Heart right ventricle (tissue), 16 donors: Measurements from ENCODE around the gene MYO19. TPM values are rescaled to one million over a fixed set of nuclear protein-coding genes. Genes with fewer than 3 reads are reported as not detected.

Source experiments
- ATAC-seq, 8 donors: fragments of 200-7000 bp; cut with Tn5 transposase; one replicate each; pipeline ENCODE4 v1.9.1; 2020; ENCODE audit warnings: mild to moderate bottlenecking in 8 of 8, moderate library complexity in 8 of 8, moderate number of reproducible peaks in 1 of 8
- DNase-seq, 2 donors: peaks; one replicate each; pipeline ENCODE4 v3.0.0-alpha.2; 2020
- H3K27ac ChIP-seq, 10 donors: fragments of 200-600 bp; sonication (generic) in 2 of 10; one replicate each; pipeline versions ENCODE4 v1.5.0 to v1.8.0; 2020 to 2022; ENCODE audit warnings: mild to moderate bottlenecking in 3 of 10
- H3K27me3 ChIP-seq, 7 donors: fragments of 200-600 bp; one replicate each; pipeline ENCODE4 v1.8.0; 2021 to 2022; ENCODE audit warnings: mild to moderate bottlenecking in 2 of 7
- H3K36me3 ChIP-seq, 9 donors: fragments of 200-600 bp; sonication (generic) in 1 of 9; one replicate each; pipeline versions ENCODE4 v1.5.0 to v1.8.0; 2020 to 2022; ENCODE audit warnings: mild to moderate bottlenecking in 2 of 9
- H3K4me1 ChIP-seq, 9 donors: fragments of 200-600 bp; sonication (generic) in 1 of 9; one replicate each; pipeline versions ENCODE4 v1.5.0 to v1.8.0; 2020 to 2022; ENCODE audit warnings: mild to moderate bottlenecking in 4 of 9
- H3K4me3 ChIP-seq, 10 donors: fragments of 200-600 bp; sonication (generic) in 2 of 10; one replicate each; pipeline versions ENCODE4 v1.5.0 to v1.8.0; 2020 to 2022; ENCODE audit warnings: mild to moderate bottlenecking in 7 of 10, moderate library complexity in 2 of 10
- H3K9me3 ChIP-seq, 11 donors: fragments of 200-600 bp in 10 of 11; sonication (generic) in 2 of 11; one replicate each; pipeline versions ENCODE4 v1.5.0 to v1.8.0; 2013 to 2022; ENCODE audit warnings: mild to moderate bottlenecking in 2 of 11, control low read depth in 1 of 11, moderate library complexity in 1 of 11
- WGBS, 2 donors: extraction: QIAGEN DNeasy Blood & Tissue Kit; methylation state at CpG; one replicate each; pipeline ENCODE4 v1.1.7; 2013; ENCODE audit warnings: inconsistent platforms in 1 of 2; 5-methylcytosine and 5-hydroxymethylcytosine counted together
- intact Hi-C, 10 donors: fragments of 100-400 bp; cut with DNase I; formaldehyde crosslinking; loops; one replicate each; pipeline versions ENCODE4 v1.11.1 to v1.14.2; 2022
- polyA plus RNA-seq, 2 donors: library from polyadenylated mRNA; stranded (reverse); fragments of 200-250 nt; gene quantifications; one replicate each; pipeline ENCODE4 v1.2.3, GENCODE V29; 2013
- total RNA-seq, 10 donors: library from RNA; stranded (reverse); fragmentation: NEBNext Ultra II Directional in 3 of 10; extraction: Animal tissue kit (Norgen Biotek cat#: 25700) in 3 of 10; gene quantifications; one replicate each; pipeline versions ENCODE4 v1.2.1 to v1.2.4, GENCODE V29; 2021 to 2023
- TF ChIP-seq, protein P1 (sequence below), 9 donors: fragments of 200-600 bp; sonication (generic) in 2 of 9; IDR thresholded peaks; one replicate each; pipeline versions ENCODE4 v1.5.0 to v1.8.0; 2021 to 2022; ENCODE audit warnings: antibody characterized with exemption in 9 of 9, mild to moderate bottlenecking in 5 of 9, moderate library complexity in 1 of 9
- donor health status: Arrhythmogenic right ventricular cardiomyopathy.
- donor health status: ischemic (EF 13 %, LVEDD 7.1; RV severe dilation, severe dysfunction).
- donor health status: healthy with polysubstance abuse.
- donor health status: DM: no; HTN: yes; CAD: no.
- donor health status: DM: no; HTN: no; CAD: no.
- donor health status: ischemic (EF 25% LVEDD 6.9; RV normal size, moderate dysfunction).
- donor health status: ischemic (EF 25% LVEDD 5.7; RV mildly dilated, moderate dysfunction).
- donor health status: healthy.
- donor health status: DM: yes; HTN: yes; CAD: no.
- donor health status: Ischemic cardiomyopathy.
- donor health status: ischemic (EF 35%, LVEDD 5.7; RV mildly dilated, moderate dysfunction).
- donor health status: nonischemic (EF 11% LVEDD 7.7; RV severe dilation, severe dysfunction).
- donor health status: DM: yes; HTN: yes; CAD: no.
- donor health status: PGD.
- donor health status: ischemic (EF 29% LVEDD 5.4; RV normal size, mild dysfunction).
- donor health status: nonischemic (EF 23%, LVEDD 6.1; RV moderate dilation, normal function).

The MYO19 gene
- total and polyA plus RNA-seq, 12 donors, result 8.8 to 40.4 (median 14.2) TPM

DNA sequence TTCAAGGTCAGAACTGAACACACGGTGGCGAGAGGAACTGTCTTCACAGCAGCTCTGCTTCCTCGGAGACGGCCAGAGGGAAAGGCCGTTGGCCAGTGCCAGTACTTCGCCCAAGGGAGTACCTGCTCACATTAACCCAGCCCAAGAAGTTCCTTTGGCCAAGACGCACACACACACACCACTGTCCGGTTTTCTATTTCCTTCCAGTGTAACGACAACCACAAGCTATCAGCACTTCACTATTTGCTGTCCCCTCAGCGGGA is 9.3 kb upstream of the MYO19 start:
- peaks cover 0 to 40% (median 0%) of the 10 kb centered on the region in 9 donors for H3K36me3 ChIP-seq
- no peaks in the 10 kb centered on the region for H3K9me3 ChIP-seq
- WGBS, 2 donors, result 0 to 1% methylated on average over 10 of the region's 10 CpGs
- peak in 1 of 2 donors; percentile 26 for DNase-seq
- H3K4me3 ChIP-seq, result peak overlapping the region; percentile 69 to 98 (median 86)
- TF ChIP-seq, protein P1, sequence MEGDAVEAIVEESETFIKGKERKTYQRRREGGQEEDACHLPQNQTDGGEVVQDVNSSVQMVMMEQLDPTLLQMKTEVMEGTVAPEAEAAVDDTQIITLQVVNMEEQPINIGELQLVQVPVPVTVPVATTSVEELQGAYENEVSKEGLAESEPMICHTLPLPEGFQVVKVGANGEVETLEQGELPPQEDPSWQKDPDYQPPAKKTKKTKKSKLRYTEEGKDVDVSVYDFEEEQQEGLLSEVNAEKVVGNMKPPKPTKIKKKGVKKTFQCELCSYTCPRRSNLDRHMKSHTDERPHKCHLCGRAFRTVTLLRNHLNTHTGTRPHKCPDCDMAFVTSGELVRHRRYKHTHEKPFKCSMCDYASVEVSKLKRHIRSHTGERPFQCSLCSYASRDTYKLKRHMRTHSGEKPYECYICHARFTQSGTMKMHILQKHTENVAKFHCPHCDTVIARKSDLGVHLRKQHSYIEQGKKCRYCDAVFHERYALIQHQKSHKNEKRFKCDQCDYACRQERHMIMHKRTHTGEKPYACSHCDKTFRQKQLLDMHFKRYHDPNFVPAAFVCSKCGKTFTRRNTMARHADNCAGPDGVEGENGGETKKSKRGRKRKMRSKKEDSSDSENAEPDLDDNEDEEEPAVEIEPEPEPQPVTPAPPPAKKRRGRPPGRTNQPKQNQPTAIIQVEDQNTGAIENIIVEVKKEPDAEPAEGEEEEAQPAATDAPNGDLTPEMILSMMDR (IDR thresholded peaks at IDR 0.05), result peak in 3 of 9 donors; percentile 21 to 32 (median 26)
- H3K27me3 ChIP-seq, result no peaks in the 10 kb centered on the region
- peak in 7 of 8 donors; percentile 0 to 21 (median 6) for ATAC-seq
- peak overlapping the region; percentile 97 to 100 (median 100) for H3K27ac ChIP-seq
- intact Hi-C loops, result loop anchor here in 2 of 10 donors (10.0 kb wide), 2 partner anchors 51 to 59 kb away; partner anchors contain the start of genes DHRS11 (in 1 of the 2) and ZNHIT3 (in 1 of the 2)
- H3K4me1 ChIP-seq, result peaks cover 16 to 47% (median 40%) of the 10 kb centered on the region in 9 donors

DNA sequence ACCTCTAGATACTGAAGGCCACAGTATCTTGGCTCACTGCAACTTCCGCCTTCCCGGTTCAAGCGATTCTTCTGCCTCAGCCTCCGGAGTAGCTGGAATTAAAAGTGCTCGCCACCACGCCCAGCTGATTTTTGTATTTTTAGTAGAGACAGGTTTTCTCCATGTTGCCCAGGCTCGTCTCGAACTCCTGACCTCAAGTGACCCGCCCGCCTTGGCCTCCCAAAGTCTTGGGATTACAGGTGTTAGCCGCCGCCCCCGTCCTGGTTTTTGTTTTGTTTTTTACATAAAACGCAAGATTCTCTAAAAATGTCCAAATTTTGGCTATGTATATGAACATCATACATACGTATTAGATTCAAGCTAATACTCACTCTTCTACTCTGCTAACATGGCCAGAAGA is 8.1 kb upstream of the MYO19 start:
- DNase-seq, result no peak
- intact Hi-C loops, result loop anchor here in 2 of 10 donors (10.0 kb wide), 2 partner anchors 52 to 58 kb away; partner anchors contain the start of genes DHRS11 (in 1 of the 2) and ZNHIT3 (in 1 of the 2)
- Histone ChIP-seq H3K4me1 (peaks cover 11 to 40% (median 28%) of the 10 kb centered on the region in 9 donors), H3K36me3 (peaks cover 0 to 47% (median 0%) of the 10 kb centered on the region in 9 donors), H3K27ac (no peak overlapping the region), H3K4me3 (no peak overlapping the region), H3K27me3 (no peaks in the 10 kb centered on the region), H3K9me3 (no peaks in the 10 kb centered on the region)
- 97 to 99% methylated on average over 15 of the region's 15 CpGs for WGBS, 2 donors
- no peak for ATAC-seq
- TF ChIP-seq, protein P1 (IDR thresholded peaks at IDR 0.05), result no peak

DNA sequence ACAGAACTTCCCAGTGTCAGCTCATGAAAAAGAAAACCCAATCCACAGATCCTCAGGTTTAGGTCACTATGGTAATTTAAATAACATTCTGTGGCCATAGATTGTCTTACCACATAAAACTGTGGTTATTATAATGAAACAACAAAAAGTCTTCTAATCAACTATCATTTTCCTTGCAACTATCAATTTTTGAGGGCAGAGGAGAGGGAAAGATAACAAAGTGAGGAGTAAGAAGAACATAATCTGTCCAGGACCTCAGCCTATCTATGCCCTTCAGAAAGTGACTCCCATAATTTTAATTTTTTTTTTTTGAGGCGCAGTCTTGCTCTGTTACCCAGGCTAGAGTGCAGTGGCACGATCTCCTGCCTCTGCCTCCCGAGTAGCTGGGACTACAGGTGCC is 6.0 kb upstream of the MYO19 start:
- TF ChIP-seq, protein P1 (IDR thresholded peaks at IDR 0.05), result no peak
- DNase-seq, result no peak
- 98 to 100% methylated on average over 3 of the region's 3 CpGs for WGBS, 2 donors
- intact Hi-C loops, result loop anchor here in 2 of 10 donors (10.0 kb wide), 2 partner anchors 54 to 56 kb away; partner anchors contain the start of genes DHRS11 (in 1 of the 2) and ZNHIT3 (in 1 of the 2)
- Histone ChIP-seq H3K4me1 (peaks cover 4 to 27% (median 16%) of the 10 kb centered on the region in 9 donors), H3K9me3 (no peaks in the 10 kb centered on the region), H3K36me3 (peaks cover 0 to 42% (median 9%) of the 10 kb centered on the region in 9 donors), H3K27ac (no peak overlapping the region), H3K4me3 (no peak overlapping the region), H3K27me3 (no peaks in the 10 kb centered on the region)
- ATAC-seq, result no peak

DNA sequence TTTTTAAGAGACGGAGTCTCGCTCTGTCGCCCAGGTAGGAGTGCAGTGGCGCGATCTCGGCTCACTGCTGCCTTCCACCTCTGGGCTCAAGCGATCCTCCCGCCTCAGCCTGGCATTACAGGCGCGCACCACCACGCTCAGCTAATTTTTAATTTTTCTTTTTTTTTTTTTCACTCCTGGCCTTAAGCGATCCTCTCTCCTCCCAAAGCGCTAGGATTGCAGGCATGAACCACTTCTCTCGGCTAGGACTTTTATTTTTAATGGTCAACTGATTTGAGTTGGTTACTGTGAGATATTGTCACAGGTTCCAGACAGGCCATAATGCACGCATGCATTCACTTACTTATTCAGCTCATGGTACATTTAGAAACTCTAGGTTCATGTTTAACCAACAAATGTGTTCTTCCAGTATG is 1.0 kb upstream of the MYO19 start:
- no peaks in the 10 kb centered on the region for H3K9me3 ChIP-seq
- DNase-seq (no peak), ATAC-seq (peak in 3 of 8 donors; percentile 12 to 29 (median 28))
- 9 to 10% methylated on average over 15 of the region's 15 CpGs for WGBS, 2 donors
- peak overlapping the region; percentile 86 to 99 (median 96) for H3K27ac ChIP-seq
- intact Hi-C loops, result loop anchor here in 3 of 10 donors (2.0 to 10.0 kb wide), 3 partner anchors 51 to 59 kb away; partner anchors contain the start of genes DHRS11 (in 1 of the 3) and ZNHIT3 (in 1 of the 3)
- H3K4me1 ChIP-seq, result peaks cover 0 to 24% (median 15%) of the 10 kb centered on the region in 9 donors
- peak overlapping the region; percentile 55 to 89 (median 78) for H3K4me3 ChIP-seq
- H3K36me3 ChIP-seq, result peaks cover 0 to 65% (median 9%) of the 10 kb centered on the region in 9 donors
- TF ChIP-seq, protein P1 (IDR thresholded peaks at IDR 0.05), result peak in 2 of 9 donors; percentile 7 to 12
- H3K27me3 ChIP-seq, result no peaks in the 10 kb centered on the region
